HG02642 (cell line): ENCODE data around the gene CFAP251.
A peak's percentile ranks its signal among the peaks of the same experiment; 100 is the strongest.
"Not testable (repeated sequence)": the region's sequence is repeated elsewhere in the genome, so short reads cannot be mapped to it uniquely, and the experiment has no call there.

Source experiments
- ATAC-seq: cut with Tn5 transposase; IDR thresholded peaks from one replicate; pipeline ENCODE4 v1.9.1; 2021; ENCODE audit warnings: mild to moderate bottlenecking; ENCODE audit not compliant: unreplicated experiment, poor library complexity

CFAP251 gene, protein sequence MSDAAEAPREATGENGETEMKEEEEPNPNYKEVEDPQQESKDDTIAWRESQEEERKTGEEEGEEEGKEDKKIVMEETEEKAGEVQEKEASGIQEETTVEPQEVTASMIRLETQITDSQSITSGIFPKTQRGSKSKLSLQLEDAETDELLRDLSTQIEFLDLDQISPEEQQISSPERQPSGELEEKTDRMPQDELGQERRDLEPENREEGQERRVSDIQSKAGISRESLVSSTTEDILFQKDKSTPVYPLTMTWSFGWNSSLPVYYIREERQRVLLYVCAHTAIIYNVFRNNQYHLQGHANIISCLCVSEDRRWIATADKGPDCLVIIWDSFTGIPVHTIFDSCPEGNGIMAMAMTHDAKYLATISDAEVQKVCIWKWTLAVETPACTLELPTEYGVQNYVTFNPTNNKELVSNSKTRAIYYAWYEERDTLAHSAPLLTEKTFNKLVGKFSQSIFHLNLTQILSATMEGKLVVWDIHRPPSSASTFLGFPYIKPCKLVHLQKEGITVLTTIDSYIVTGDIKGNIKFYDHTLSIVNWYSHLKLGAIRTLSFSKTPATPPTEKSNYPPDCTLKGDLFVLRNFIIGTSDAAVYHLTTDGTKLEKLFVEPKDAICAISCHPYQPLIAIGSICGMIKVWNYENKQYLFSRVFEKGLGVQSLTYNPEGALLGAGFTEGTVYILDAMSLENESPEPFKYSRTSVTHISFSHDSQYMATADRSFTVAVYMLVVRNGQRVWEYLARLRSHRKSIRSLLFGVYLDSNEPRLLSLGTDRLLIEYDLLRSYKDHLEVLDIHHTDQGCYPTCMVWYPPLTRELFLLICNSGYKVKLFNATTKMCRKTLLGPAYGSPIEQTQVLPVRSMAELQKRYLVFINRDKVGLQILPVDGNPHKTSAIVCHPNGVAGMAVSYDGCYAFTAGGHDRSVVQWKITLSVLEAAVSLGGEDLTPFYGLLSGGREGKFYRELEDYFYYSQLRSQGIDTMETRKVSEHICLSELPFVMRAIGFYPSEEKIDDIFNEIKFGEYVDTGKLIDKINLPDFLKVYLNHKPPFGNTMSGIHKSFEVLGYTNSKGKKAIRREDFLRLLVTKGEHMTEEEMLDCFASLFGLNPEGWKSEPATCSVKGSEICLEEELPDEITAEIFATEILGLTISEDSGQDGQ

DNA sequence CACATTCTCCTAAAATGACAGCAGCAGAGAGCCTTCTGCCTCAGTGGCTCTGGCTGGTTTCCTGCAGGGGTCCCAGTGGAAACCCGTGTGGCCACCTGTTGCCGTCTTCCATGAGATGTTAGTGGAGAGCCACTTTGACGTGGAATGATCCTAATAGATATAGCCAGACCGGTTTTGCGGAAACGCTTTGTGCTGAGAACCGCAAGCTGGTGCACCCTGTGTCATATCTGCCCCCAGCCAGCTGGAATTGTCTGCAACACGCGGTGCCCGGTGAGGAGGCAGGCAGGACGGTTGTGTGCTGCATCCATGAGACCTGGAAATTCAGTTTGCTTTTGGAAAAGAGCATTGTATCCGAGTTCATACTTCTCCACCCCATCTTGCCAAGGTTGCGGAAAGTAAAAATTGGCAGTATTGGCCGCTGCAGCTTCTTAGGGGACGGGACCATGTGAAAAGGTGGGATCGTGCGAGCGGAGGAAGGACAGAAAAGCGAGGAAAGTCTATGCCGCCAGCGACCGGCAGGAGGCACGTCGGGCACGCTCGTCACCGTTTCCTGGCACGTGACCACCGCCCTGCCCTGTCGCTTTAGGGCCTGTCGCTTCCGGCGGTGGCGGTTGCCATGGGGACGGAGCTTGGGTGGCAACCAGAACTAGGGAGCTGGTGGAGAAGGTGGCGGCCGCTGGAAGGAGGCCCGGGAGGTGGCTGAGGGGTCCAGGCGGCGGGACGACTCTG lies at the start of gene CFAP251:
Gene CFAP251 (plus strand): TSS at position 643 of the 729 bp plus-strand sequence. CDS start 2,714 bp downstream, outside the sequence.
- peak; percentile 97 for ATAC-seq

DNA sequence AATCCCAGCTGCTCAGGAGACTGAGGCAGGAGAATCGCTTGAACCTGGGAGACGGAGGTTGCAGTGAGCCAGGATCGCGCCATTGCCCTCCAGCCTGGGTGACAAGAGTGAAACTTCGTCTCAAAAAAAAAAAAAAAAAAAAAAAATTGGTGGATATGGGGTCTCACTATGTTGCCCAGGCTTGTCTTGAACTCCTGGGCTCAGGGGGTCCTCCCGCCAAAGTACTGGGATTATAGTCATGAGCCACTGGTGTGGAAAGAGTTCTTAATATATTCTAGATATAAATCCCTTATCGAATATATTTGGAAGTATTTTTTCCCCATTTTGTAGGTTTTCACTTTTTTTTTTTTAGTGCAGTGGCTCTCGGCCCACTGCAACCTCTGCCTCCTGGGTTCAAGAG lies 49.2 kb upstream of the CFAP251 start:
- not testable (repeated sequence) for ATAC-seq

DNA sequence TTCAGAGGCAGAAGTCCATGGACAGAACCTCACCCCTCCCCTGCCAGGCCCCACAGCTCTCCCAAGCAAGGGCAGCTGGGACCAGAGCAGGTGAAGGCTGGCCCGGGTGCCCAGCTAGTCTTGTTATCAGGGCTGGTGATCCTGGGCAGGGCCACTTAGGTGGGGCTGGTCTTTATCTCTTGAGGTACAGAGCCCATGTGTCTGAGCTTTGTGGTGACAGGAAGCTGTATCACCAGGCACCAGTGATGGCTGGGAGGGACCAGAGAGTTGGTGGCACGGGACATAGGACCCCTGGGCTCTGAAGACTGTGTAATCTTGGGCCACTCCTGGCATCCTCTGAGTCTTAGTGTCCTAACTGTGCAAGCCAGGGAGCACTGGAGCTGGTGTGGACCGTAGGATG lies 46.9 kb upstream of the CFAP251 start:
- ATAC-seq = no peak

DNA sequence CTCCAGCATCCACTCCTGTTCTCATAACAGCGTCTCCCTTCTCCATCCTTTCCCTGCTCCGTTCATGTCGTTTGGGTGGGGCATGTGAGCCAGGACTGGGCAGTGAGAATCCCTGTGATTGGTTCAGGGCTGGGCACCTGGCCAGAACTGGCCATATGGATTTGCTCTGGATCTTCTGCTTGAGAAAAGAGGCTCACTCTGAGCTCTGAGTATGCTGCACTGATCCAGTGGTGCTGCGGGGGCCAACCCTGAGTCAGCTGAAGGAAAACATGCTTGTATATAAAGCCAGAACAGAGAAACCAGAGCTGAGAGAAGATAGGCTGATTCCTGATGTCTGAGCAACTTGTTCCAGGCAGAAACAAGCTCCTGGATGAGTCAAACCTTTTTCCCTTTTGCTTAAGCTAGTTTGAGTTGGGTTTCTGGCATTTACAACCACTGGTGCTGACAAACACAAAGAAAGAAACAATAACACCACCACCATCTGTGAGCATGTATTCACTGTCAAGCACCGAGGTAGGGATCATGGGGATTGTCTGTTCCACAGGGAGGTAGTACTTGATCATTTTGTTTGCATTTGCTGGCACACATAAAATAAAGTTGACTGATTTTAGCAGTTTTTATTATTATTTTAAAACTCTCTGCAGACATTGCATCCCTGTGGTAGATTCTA lies 45.7 kb upstream of the CFAP251 start:
- no peak for ATAC-seq

DNA sequence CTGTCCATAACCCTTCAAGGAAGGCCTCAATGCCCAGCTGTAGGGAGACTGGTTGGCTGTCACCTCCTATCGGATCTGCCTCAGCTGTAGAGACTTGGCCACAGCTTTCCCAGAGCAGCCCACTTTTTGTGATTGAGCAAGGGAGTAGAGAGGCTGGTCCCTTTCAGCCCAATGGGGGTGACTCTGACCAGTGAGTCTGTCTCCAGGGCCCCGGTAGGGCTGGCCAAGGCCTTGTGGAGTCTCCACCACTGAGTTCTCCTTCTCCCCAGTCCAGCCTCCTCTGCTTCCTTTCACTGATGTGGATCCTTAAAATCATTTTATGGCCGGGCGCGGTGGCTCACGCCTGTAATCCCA lies 45.2 kb upstream of the CFAP251 start:
- ATAC-seq = no peak

DNA sequence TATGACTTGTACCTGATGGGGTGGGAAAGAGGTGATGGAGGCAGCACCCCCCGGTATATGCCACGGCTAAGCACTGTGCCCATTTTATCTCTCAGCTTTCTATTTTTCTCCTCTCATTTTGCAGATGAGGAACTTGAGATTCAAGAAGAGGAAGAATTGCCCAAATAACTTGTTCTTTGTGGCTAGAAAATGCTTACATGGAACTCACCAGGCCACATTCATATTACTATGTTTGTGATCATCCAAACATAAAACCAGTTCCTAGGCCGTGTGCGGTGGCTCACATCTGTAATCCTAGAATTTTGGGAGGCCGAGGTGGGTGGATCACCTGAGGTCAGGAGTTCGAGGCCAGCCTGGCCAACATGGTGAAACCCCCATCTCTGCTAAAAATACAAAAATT lies 44.3 kb upstream of the CFAP251 start:
- no peak for ATAC-seq

DNA sequence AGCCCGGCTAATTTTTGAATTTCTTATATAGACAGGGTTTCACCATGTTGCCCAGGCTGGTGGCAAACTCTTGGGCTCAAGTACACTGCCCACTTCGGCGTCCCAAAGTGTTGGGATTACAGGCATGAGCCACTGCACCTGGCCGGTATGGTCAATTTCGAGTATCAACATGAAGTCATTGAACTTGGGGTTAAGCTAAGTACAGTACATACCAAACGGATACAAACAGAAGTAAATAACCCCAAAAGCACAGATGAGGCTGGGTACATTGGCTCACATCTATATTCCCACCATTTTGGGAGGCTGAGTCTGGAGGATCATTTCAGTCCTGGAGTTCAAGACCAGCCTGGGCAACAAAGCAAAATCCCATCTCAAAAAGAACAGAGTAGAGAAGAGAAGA lies 42.8 kb upstream of the CFAP251 start:
- ATAC-seq = no peak

DNA sequence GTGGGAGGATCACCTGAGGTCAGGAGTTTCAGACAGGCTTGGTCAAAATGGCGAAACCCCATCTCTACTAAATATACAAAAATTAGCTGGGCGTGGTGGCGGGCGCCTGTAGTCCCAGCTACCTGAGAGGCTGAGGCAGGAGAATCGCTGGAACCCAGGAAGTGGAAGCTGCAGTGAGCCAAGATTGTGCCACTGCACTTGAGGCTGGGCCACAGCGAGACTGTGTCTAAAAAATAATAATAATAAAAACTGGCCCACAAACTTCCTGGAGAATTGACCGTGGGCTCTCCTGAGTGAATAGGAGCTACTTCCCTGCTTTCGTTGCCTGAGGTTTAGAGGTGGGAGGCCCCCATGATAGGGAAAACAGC lies 42.3 kb upstream of the CFAP251 start:
- ATAC-seq = not testable (repeated sequence)

DNA sequence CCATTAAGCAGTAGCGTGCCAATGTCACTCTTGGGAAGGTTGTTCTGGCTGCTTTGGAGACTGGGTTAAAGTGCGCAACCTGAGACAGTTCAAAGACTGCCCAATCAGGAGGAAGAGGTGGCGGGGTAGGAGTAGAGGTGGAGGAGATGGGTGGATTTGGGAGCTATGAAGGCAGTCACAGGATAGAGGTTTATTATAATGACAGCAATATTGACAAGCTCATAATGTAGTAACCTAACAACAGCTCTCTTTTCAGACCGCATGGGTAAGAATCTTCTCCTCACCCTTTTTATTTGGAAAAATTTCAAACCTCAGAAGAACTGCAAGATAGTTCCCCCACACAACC lies 35.1 kb upstream of the CFAP251 start:
- no peak for ATAC-seq

DNA sequence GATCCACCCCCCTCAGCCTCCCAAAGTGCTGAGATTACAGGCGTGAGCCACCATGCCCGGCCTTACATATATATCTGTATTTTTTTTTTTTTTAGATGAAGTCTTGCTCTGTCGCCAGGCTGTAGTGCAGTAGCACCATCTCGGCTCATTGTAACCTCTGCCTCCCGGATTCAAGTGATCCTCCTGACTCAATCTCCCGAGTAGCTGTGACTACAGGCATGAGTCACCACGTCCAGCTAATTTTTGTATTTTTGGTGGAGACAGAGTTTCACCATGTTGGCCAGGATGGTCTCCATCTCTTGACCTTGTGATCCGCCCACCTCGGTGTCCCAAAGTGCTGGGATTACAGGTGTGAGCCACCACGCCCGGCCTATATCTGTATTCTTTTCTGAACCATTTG lies 33.3 kb upstream of the CFAP251 start:
- ATAC-seq = not testable (repeated sequence)

DNA sequence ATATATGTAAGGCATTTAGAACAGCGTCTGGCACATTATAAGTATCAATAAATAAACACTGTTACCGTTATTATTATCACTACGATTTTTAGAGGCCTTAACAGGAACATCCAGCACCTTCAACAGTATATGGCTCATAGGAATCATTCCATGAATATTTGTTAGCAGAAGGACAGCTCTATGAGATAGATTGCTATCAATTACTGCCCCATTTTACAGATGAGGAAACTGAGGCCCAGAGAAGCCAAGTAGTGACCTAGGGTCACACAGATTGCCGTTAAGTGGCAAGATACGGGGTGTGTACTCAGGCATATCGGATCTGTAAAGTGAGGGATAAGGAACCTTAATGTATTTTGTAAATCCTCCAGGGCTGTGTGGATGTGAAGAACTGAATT lies 30.3 kb upstream of the CFAP251 start:
- ATAC-seq = no peak

DNA sequence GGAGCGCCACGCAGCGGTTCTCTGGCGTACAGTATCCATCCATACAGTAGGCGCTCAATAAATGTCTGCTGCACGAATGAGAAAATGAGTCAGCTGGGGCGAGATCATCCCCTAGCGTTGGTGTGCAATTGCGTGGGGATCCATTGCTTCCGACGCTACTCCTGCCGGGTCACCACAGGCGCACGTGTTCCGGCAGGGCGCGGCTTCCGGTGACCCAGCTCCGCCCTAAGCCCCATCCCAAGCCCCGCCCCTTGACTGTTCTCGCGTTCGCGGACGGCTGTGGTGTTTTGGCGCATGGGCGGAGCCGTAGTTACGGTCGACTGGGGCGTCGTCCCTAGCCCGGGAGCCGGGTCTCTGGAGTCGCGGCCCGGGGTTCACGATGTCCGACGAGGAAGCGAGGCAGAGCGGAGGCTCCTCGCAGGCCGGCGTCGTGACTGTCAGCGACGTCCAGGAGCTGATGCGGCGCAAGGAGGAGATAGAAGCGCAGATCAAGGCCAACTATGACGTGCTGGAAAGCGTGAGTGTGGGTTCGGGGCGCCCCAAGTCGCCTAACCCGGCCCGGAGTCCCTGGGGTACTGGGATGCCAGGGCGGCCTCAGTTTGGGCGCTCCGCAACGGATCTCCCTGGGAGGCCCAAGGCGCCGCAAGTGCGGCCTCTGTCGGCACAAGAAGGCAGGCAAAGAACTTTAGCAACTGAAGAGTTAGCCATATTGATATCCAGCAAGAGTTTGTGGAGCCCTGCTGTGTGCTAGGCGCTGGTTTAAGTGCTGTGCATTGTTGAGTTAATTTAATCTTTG lies 29.7 kb upstream of the CFAP251 start, which contains the start of gene PSMD9:
Gene PSMD9 (plus strand): TSS at position 313 of the 796 bp plus-strand sequence. CDS start 67 bp downstream, at position 380.
- ATAC-seq = peak; percentile 94

DNA sequence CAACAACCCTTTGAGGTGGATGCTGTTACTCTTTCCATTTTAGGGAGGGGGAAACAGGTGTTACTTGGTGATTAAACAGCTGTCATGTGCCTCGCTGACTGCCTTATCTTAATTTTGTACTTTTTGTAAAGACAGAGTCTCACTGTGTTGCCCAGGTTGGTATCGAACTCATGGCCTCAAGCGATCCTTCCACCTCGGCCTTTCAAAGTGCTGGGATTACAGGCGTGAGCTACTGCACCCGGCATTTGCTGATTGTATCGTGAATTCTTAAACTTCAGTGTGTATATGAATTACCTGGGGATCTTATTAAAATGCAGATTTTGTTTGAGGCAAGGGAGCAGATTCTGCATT lies 29.1 kb upstream of the CFAP251 start:
- no peak for ATAC-seq

DNA sequence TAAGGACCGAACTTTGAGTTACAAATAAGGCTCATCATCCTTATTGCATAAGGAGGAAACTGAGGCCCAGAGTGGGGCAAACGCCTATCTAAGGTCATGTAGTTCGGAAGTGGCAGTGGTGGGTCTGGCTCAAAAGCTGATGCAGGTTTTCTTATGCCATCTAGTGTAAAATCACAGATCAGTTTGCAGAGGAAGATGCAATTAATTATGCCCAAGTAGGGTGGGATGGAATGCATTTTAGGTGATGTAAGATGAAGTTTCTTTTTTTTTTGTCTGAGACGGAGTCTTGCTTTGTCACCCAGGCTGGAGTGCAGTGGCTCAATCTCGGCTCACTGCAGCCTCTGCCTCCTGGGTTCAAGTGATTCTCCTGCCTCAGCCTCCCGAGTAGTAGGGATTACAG lies 28.7 kb upstream of the CFAP251 start:
- not testable (repeated sequence) for ATAC-seq

DNA sequence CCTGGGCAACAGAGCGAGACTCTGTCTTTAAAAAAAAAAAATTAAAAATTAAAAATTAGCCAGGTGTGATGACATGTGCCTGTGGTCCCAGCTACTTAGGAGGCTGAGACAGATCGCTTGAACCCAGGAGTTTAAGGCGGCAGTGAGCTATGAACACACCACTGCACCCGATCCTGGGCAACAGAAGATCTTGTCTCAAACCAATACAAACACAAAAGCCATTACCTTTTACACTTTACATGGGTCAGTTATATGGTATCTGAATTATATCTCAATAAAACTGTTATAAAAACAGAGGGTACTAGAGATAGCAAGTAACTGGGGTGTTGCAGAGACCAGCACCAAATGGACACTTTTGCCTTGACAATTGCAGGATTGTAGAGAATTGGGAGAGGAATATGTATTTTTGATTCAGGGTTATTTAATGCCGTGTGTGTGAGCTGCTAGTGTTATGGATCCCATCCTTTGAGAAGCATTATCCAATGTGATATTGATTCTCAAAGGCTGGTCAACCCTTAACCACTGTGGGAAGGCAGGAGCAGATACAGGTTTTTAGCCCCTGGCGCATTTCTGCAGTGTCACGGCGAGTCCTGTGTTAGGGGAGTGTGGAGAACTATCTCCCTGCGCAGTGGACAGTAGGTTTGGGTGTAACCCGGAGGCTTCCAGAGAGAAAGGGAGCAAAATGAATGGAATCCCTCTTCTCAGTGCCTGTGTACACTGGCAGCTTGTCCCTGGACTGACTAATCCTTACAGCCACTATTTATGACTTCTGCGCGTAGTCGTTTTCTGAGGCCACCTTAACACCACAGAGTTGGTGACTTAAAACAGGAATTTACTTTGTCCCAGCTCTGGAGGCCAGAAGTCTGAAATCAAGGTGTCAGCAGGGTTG lies 25.5 kb upstream of the CFAP251 start:
- no peak for ATAC-seq

DNA sequence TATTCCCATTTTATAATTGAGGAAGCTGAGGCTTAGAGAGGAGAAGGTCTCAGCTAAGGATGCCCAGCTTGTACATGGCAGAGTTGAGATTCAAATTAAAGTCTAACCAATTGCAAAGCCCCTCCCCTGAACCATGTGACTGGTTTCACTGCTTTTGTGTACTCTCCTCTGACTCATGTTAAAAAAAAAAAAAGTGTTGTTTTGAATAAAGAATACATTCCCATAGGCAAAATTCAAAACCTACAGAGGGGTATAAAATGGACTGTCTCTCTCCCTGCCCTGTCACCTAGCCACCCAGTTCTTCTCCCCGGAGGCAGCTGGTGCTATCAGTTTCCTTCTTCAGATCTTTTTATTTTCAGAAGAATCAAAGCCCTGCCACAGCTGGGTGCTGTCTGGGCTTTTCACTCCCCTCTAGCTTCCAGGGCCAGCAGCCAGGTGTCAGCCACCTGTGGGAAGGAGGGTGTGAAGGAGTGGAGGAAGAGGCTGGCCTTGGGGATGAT lies 24.4 kb upstream of the CFAP251 start:
- ATAC-seq = no peak

DNA sequence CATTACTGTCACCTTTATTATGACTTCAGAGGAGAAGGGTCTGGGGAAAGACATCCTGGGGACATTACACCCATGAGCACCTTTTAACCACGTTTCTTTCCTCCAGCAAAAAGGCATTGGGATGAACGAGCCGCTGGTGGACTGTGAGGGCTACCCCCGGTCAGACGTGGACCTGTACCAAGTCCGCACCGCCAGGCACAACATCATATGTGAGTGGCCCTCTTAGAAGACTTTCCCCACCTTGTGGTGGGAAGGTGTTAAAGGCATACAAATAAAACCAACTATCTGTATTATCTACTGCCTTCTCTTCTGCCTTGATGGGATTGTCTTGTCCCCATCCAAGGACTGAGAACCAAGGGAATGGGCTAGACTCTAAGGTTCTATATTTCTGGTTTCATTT lies 23.8 kb upstream of the CFAP251 start:
- no peak for ATAC-seq

DNA sequence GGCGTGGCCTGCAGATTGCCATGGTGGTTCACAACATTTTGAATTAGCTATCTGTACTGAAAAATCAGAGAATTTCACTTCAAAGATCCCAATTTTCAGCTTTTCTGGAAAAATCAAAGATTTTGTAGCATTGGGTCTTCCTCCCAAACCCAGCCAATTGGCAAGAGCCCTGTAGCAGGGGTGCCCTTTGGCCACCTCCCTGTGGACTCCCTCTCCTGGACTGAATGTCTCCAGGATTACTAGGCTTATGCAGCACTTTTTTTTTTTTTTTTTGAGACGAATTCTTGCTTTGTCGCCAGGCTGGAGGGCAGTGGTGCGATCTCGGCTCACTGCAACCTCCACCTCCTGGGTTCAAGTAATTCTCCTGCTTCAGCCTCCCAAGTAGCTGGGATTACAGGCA lies 20.1 kb upstream of the CFAP251 start:
- no peak for ATAC-seq
